Activated naive CD8-positive, alpha-beta T cell treated with anti-CD3 and anti-CD28 coated beads, Interleukin-2, amount 10 ng/mL, durations not matched to agents 7 days and 5 days (primary cell): ENCODE data around the gene CCNYL1. TPM values are rescaled to one million over a fixed set of nuclear protein-coding genes. Genes with fewer than 3 reads are reported as not detected.

Experiments used
- total RNA-seq, 2 experiments: library from RNA; stranded (reverse); gene quantifications; one replicate each; pipeline ENCODE4 v1.2.3, GENCODE V29; 2021

Gene CCNYL1
- total RNA-seq, 2 experiments from 2014 or later, result 6.3 to 8.0 TPM

Other genes starting within 250 kb of the CCNYL1 start
- gene CREB1, start 181.7 kb upstream of the CCNYL1 start, total RNA-seq, result 100 to 1,000 TPM in 1 of 2 experiments, 10 to 100 TPM in 1; 97.5 to 101 TPM
- 10 to 100 TPM; 21.6 to 24.0 TPM for gene METTL21A, start 86.2 kb upstream of the CCNYL1 start, total RNA-seq
- under 1 TPM; 0.40 to 0.50 TPM for gene FZD5, start 58.3 kb downstream of the CCNYL1 start, total RNA-seq